GM21619 (cell line): ENCODE measurements around the gene TCTA.
"Not testable (repeated sequence)": the region's sequence is repeated elsewhere in the genome, so short reads cannot be mapped to it uniquely, and the experiment has no call there.

ENCODE experiments used
- ATAC-seq: cut with Tn5 transposase; IDR thresholded peaks from one replicate; pipeline ENCODE4 v1.9.1; 2021; ENCODE audit not compliant: unreplicated experiment

Gene TCTA, protein sequence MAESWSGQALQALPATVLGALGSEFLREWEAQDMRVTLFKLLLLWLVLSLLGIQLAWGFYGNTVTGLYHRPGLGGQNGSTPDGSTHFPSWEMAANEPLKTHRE

DNA sequence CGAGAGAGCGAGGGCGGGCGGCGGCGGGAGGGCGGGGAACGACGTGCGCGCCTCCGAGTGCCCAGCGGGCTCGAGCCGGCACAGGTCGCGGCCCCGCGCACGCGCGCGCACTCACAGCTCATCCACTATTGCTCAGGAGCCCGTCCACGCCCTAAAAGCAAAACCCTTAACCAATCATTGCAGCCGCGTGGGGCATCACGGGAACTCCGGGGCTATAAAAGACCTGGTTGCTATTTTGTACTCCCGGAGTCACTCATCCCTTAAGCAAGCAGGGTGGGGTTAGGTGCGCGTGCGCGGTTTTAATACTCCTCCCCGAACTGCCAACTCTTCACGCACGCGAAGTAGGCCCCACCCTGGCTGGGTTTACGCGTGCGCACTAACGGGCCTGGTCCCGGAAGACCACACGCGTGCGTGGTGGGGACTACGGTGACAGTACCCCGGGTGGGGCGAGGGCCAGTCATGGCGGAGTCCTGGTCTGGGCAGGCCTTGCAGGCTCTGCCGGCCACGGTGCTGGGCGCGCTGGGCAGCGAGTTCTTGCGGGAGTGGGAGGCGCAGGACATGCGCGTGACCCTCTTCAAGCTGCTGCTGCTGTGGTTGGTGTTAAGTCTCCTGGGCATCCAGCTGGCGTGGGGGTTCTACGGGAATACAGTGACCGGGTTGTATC, at the start of gene TCTA, which contains the start of gene RHOA:
Gene TCTA (plus strand): TSS at position 456 of the 664 bp plus-strand sequence. CDS start 4 bp downstream, at position 460.
Gene RHOA (minus strand): TSS at position 9 of the 664 bp plus-strand sequence. CDS start 36,387 bp downstream, outside the sequence.
- ATAC-seq, result peak; percentile 77

DNA sequence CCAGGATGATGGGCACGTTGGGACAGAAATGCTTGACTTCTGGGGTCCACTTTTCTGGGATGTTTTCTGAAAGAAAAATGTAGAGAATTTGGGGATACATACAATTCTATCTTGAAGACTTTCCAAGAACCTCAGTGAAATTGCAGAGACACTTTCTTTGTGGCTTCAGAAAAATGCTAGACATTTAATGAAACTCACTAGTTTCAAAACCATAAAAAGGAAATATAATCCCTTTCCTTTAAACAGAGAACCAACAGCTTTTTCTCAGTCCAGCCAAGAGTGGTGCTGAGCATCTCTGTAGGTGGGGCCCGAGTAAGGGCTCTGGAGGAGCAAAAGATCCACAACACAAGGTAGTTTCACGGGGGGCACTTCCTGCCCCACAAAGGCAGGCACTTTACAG, 49.7 kb upstream of the TCTA start:
- no peak for ATAC-seq

DNA sequence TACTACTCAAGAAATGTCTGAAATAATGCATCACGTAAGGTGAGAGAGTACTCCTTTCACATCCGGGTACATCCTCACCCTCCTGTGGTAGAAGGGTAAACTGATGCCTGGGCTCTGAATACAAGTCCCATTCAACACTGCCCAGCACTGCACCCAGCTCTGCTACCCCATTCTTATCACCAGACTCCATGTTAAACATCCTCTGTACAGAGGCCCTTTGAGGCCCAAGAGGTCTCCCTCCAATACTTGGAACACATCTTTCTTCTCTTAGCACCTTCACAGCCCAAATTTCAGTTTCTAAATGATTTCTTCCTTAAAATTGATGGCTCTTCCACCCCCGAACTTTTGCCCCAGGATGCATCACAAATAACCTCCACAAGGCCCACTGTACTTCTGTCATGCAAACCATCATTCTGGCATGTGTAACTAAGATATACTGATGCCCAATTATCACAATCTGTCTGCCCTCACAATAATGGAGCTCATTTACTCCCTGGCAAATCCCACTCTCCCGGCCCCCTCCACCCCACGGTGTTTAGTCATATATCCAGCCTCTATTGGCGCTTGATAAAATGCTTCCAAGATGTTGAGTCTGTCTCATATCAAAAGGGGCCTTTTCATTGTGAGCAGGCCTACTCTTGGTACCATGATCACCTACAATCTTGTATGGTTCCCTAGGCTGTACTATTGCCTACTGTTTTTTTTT, 41.5 kb upstream of the TCTA start:
- ATAC-seq, result no peak

DNA sequence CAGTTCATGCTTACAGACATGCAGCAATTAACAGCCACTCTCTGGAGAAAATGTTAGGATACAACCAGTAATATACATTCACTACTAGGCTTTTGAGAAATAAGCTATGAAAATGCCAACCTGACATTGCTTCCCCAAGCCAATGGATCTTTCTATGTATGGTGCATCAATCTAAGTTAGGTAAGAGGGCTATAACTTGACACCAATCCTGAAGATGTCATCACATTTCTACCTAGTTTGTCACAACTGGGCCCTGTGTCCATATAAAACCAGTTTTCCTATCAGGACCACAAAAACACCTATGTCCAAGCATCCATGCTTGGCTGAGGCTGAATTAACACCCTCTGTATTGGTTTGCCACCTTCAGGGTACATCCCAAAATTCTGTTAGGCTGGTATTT, 40.3 kb upstream of the TCTA start:
- ATAC-seq, result no peak

DNA sequence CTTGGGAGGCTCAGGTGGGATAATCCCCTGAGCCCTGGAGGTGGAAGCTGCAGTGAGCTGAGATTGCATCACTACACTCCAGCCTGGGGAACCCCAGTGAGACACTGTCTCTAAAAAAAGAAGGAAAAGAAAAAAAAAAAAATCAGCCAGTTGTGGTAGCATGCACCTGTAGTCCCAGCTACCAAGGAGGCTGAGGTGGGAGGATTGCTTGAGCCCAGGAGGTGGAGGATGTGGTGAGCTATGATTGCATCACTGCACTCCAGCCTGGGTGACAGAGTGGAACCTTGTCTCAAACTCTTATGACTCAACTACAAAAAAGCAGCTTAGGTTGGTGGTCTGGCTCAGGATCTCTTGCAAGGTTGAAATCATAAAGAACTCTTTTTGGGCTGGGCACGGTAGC, 34.7 kb upstream of the TCTA start:
- no peak for ATAC-seq

DNA sequence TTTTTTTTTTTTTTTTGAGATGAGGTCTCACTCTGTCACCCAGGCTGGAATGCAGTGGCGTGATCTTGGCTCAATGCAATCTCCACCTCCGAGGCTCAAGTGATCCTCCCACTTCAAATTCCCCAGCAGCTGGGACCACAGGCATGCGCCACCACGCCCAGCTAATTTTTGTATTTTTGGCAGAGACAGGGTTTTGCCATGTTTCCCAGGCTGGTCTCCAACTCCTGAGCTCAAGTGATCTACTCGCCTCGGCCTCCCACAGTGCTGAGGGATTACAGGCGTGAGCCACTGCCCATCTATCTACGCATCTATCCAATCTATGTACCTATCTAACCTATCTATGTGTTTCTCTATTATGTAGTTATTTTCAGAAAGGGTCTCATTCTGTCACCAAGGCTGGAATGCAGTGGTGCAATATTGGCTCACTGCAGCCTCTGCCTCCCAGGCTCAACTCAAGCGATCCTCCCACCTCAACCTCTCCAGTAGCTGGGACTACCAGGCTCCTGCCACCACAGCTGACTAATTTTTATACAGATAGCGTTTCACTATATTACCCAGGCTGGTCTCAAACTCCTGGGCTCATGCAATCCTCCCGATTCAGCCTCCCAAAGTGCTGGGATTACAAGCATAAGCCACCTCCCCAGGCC, 33.9 kb upstream of the TCTA start:
- ATAC-seq, result no peak

DNA sequence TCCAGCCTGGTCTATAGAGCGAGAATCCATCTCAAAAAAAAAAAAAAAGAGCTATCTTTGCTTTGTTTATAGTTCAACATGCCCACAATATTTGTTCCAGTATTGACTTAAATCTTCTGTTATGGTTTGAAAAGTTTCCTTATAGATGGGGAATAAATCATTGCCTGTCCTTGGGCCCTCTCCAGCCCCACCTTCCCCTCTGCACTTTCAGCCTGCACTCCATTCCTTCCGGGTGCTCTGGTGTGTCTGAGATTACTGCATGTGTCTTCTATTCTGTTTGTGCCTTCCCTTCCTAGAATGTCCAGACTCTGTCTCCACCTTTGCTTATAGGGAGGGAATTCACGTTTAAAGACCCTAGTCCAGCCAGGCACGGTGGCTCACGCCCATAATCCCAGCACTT, 28.8 kb upstream of the TCTA start:
- ATAC-seq, result no peak

DNA sequence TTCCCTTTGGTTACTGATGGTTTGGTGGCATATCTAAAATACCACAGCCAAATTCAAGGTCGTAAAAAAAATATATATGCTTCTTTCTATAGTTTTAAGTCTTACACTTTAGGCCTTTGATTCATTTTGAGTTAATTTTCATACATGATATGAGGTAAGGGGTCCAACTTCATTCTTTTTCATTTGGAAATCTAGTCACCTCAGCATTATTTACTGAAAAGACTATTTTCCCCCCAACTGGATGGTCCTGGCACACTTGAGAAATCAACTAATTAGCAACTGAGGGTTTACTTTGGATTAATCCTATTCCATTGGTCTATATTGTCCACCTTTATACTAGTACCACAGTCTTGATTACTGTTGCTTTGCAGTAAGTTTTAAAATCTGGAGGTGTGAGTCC, 26.6 kb upstream of the TCTA start:
- ATAC-seq, result no peak

DNA sequence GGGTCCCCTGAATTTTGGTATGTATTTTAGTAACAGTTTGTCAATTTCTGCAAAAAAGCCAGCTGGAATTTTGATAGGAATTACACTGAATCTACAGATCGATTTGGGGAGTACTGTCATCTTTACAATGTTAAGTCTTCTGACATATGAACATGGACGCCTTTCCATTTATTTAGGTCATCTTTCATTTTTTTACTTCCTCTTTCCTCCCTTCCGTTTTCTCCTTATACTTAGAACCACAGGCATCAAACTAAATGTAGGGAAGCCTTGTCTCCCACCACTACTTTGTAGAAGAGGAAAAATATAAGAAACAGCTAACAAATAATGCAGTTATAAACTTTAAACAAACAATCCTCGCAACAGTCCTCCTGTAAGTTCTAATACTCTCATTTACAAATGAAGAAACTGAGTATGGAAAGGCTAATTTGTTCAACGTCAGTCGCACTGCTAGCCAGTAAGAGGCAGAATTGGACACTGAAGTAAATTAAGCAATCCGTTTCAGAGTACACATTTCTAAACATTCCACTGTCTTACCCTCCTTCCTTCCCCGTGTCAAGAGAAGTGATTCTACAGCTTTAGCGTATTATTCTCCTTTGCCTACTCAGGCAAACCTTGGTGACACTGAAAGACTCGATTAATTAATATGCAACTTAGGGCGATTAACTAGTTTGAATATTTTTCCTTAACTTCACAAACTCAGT, 26.0 kb upstream of the TCTA start:
- no peak for ATAC-seq

DNA sequence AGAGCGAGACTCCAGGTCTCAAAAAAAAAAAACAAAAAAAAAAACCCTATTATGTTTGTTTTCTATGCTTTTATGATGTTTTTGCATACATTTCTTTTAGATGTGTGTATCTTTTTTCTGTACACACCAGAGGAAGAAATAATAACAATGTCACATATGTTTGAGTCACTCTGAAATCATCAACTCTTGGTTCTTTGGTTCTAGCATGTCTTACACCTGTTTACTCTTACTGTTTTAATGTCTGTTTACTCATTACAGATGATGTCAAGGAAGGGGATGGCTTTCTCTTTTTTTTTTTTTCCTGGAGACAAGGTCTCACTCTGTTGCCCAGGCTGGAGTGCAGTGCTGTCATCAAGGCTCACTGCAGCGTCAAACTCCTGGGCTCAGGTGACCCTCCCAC, 24.5 kb upstream of the TCTA start:
- no peak for ATAC-seq

DNA sequence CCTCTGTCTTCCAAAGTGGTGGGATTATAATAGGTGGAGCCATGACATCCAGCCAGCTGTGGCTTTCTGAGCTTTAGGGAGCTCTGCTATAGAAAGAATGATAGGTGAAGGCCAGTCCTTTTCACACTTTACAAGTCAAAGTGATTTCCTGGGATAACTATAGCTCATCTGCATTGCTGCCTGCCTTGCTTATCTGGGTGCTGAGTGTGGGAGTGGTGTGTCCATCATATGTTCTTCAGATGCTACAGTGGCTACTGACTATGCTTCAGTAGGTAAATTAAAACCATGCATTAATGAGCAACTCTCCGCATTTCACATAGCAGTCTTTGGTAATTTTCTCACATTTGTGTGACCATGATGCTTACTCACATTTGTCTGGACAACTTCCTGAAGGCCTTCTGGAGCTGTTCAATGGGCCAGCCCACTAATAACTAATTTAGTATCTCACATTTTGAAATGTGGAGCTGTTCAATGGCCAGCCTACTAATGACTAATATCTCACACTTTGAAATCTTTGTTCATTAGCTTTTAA, 23.9 kb upstream of the TCTA start:
- no peak for ATAC-seq

DNA sequence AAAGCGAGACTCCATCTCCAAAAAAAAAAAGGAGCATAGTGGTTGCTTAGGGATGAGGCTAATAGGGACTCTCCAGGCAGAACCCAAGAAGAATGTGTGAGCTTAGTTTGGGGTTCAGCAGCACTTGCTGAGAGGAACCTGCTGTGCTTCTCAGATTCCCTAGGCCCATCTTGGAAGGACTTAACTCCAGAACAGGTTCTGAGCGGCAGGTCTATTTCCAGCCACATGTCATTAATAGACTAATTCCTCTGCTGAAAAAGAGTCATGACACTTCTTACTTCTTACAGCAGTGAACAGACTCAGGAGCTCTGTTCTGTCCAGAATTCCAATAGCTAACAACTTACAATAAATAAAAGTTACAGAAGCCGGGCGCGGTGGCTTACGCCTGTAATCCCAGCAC, 22.9 kb upstream of the TCTA start:
- ATAC-seq, result no peak

DNA sequence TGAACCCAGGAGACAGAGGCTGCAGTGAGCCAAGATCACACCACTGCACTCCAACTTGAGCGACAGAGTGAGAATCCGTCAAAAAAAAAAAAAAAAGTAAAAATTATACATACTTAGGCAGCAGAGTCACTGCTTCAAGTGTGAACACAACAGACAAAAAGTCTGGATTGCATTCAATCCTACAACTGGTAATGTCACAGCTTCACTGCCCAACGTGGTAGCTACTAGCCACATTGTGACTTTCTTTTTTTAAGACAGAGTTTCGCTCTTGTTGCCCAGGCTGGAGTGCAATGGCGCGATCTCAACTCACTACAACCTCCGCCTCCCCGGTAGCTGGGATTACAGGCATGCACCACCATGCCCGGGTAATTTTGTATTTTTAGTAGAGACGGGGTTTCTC, 20.9 kb upstream of the TCTA start:
- not testable (repeated sequence) for ATAC-seq

DNA sequence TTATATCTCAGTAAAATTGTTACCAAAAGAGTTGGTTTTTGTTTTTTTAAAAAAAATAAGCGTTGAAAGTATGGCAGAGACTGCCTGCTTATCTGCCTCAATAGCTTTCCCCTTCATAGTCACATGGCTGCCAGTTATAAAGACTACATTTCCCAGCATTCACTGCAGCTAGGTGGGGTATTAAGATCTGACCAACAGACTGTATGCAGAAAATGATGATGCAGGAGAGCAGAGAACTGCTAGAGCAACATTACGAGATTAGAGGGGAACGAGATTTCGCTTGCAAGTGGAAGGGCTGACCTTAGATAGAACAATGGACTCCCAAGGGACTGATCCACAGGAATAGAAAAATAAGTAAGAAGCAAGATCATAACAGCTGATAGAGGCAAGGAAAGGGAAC, 14.8 kb upstream of the TCTA start:
- no peak for ATAC-seq

DNA sequence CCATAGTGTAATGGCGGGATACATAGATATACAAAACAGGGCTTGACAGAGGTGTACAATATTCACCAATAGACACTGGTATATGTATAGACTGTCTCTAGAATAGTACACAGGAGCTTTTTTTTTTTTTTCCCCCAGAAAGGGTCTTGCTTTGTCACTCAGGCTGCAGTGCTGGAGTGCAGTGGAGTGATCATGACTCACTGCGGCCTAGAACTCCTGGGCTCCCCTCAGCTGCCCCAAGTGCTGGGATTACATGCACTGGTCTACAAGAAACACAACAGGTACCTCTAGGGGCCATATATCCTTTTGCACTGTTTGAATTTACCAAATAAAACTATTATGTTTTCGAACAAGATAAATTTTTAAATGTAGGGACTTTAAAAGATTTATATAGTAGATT, 12.8 kb upstream of the TCTA start:
- ATAC-seq, result no peak

DNA sequence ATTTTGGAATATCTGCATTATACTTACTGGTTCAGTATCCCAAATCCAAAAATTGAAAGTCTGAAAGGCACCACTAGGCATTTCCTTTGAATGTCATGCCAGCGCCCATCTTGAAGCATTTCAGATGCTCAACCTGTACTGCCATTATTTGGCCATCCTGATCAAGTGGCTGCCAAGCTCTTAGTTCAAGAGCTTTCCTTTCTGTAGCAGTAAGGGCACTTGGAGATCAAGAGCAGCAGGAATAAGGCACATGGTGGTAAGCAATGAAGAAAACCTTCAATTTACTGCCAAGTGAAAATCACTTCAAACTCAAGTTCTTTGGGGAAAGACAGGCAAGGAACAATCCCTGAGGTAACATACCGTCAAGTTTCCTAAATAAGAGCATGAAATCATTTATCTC, 10.5 kb upstream of the TCTA start:
- ATAC-seq, result no peak

DNA sequence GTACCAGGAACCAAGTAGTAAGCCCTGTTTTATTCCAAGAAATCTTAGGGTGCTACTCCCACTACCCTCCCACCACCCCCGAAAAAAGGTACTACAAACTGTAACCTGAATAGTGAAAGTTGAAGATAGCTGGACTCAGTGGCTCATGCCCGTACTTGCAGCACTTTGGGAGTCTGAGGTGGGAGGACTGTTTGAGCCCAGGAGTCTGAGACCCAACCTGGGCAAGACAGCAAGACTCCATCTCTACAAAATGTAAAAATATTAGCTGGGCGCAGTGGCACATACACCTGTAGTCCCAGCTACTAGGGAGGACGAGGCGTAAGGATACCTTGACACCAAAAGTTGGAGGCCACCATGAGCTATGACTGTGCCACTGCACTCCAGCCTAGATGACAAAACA, 8.3 kb upstream of the TCTA start:
- no peak for ATAC-seq

DNA sequence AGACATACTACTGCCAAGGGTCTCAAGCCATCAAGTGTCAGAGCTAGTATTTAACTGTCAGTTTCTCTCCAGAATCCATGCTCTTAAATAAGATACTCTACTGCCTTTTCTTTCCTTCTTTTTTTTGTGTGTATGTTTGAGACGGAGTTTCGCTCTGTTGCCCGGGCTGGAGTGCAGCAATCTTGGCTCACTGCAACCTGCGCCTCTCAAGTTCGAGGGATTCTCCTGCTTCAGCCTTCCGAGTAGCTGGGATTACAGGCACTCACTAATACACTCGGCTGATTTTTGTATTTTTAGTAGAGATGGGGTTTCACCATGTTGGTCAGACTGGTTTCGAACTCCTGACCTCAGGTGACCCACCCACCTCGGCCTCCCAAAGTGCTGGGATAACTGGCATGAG, 6.7 kb upstream of the TCTA start:
- not testable (repeated sequence) for ATAC-seq

DNA sequence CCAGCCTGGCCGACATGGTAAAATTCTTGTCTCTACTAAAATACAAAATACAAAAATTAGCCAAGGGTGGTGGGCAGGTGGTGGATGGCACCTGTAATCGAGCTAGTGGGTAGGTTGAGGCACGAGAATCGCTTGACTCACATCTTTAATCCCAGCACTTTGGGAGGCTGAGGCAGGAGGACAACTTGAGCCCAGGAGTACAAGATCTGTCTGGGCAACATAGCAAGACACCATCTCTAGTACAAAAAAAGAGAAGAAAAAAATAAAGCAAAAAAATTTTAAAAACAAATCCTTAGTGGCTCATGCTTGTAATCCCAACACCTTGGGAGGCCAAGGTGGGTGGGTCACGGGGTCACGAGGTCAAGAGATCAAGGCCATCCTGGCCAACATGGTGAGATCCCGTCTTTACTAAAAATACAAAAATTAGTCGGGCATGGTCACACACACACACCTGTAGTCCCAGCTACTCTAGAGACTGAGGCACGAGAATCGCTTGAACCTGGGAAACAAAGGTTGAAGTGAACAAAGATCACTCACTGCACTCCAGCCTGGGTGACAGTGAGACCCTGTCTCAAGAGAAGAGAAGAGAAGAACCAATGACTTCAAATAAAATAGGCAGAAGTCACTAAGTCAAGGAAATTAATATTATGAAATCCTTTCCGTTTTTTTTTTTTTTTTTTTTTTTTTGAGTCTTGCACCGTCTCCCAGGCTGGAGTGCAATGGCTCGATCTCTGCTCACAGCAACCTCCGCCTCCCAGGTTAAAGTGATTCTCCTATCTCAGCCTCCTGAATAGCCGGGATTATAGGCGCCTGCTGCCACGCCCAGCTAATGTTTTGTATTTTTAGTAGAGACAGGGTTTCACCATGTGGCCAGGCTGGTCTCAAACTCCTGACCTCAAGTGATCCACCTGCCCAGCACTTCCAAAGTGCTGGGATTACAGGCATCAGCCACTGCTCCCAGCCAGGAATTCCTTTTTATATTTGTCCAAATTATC, 5.4 kb upstream of the TCTA start:
- no peak for ATAC-seq
